ENCODE measurements around the gene UNC79.

Gene UNC79

DNA sequence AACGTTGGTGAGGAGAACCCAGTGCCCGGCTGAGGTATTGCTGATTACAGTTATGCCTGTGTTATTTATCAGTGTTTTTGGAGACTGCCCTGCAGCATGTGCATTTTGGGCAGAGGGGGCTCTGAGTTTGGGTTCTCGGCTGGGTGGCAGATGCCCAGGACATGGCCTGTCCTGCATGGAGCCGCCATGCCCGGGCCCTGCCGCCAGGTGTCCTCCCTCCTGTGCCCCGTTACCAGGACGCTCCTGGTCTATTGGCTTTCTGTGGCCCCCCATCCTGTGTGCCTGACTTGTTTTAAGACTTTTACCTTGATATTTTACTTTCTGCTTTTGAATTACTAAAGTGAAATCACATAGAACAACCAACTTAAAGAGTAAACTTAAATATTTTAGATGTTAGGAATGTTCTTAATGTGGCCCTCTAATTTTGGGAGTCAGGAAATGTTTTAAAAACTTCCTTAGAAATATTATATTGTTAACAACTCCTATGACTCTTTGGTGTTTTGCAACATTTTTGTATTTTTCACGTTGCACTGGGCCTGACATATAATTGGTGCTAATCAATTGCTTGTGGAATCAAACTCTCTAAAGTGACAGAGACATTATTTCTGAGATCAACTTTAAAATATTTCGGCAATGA lies 305.8 kb downstream of the UNC79 start (continued):
- TF ChIP-seq, protein P1, sequence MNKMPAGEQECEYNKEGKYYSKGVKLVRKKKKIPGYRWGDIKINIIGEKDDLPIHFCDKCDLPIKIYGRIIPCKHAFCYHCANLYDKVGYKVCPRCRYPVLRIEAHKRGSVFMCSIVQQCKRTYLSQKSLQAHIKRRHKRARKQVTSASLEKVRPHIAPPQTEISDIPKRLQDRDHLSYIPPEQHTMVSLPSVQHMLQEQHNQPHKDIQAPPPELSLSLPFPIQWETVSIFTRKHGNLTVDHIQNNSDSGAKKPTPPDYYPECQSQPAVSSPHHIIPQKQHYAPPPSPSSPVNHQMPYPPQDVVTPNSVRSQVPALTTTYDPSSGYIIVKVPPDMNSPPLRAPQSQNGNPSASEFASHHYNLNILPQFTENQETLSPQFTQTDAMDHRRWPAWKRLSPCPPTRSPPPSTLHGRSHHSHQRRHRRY (tag by site-specific recombination; IDR thresholded peaks at IDR 0.05) = no peak

DNA sequence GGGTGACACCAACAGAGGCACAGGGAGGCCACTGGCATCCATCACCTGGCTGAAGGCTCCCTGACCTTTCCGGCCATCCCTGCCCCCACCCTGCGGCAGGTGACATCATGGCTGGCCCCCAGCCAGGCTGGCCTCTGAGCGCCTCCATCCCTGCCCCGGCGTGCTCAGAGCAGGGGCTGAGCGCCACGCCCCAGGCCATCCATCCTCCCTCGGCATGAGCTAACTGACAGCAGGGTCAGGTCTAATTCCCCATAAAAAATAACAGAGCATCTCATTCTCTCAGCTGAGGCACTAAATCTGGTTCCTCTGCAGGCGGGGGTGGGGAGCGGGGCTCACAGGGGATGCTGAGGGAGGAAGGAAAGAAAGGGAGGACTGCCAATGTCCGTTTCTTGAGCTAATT lies 306.9 kb downstream of the UNC79 start:
- CTCF ChIA-PET = no interaction called here

DNA sequence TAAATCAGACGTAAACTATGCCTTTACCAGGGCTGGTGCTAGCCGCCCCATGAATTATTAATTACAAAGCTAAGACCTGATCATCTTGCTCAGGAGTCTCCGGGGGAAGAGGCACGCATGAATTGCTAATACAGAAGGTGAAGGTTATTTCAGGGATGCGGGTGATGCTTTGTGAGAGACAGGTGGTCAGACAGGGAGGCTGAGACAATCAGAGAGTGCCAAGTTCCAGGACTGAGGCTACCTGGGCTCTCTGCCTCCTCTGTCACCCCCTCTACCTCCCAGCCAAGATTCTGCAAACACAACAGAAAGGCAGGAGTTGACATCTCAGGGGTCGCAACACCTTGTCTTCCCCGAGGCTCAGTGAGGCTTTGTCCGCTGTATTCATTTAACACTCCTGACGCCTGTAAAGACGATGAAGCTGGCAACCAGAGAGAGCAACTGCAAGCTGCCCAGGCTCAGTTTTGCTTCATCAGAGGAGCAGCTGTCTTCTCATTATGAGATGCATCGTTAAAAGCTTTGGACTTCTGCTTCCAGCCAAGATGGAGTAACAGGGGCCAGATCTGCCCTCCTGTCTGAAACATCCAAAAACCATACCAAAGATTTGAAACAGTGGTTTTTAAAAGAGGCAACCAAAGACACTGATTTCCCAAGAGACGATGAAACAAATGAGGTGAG lies 311.0 kb downstream of the UNC79 start:
- H3K27ac ChIP-seq (ENCODE audit: extremely low read depth, low read depth, low read length) = no peak overlapping the region
- no peaks in the 10 kb centered on the region for H3K36me3 ChIP-seq (ENCODE audit: control insufficient read depth in 2 of 2, insufficient read depth in 1 of 2, low read length in 2 of 2)
- ChIA-PET POLR2A (no interaction called here), CTCF (no interaction called here)
- H3K9me3 ChIP-seq (ENCODE audit: control insufficient read depth, insufficient read depth, low read depth, low read length) = no peaks in the 10 kb centered on the region
- H3K4me3 ChIP-seq (ENCODE audit: low read depth, low read length) = no peak overlapping the region
- TF ChIP-seq ZNF529 (tag by site-specific recombination; IDR thresholded peaks at IDR 0.05; ENCODE audit: insufficient replicate concordance) = no peak
- no peak for TF ChIP-seq ZNF416 (tag by site-specific recombination; IDR thresholded peaks at IDR 0.05)
- no peak for TF ChIP-seq SP2 (tag by site-specific recombination; IDR thresholded peaks at IDR 0.05)
- no peak for TF ChIP-seq ZNF248 (tag by site-specific recombination; IDR thresholded peaks at IDR 0.05)
- no peaks in the 10 kb centered on the region for H3K4me1 ChIP-seq (ENCODE audit: control insufficient read depth, insufficient read depth, low read length)

More for the DNA sequence above, 306.9 kb downstream of the UNC79 start:
- TF ChIP-seq PRDM1 (tag by site-specific recombination; IDR thresholded peaks at IDR 0.05) = no peak
- TF ChIP-seq, protein P2, sequence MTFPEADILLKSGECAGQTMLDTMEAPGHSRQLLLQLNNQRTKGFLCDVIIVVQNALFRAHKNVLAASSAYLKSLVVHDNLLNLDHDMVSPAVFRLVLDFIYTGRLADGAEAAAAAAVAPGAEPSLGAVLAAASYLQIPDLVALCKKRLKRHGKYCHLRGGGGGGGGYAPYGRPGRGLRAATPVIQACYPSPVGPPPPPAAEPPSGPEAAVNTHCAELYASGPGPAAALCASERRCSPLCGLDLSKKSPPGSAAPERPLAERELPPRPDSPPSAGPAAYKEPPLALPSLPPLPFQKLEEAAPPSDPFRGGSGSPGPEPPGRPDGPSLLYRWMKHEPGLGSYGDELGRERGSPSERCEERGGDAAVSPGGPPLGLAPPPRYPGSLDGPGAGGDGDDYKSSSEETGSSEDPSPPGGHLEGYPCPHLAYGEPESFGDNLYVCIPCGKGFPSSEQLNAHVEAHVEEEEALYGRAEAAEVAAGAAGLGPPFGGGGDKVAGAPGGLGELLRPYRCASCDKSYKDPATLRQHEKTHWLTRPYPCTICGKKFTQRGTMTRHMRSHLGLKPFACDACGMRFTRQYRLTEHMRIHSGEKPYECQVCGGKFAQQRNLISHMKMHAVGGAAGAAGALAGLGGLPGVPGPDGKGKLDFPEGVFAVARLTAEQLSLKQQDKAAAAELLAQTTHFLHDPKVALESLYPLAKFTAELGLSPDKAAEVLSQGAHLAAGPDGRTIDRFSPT (tag by site-specific recombination; IDR thresholded peaks at IDR 0.05) = no peak
- TF ChIP-seq ZNF433 (tag by site-specific recombination; IDR thresholded peaks at IDR 0.05; ENCODE audit: low read depth) = no peak
- TF ChIP-seq ZNF366 (tag by site-specific recombination; conservative IDR thresholded peaks at IDR 0.05) = no peak
- Histone ChIP-seq H3K9me3 (ENCODE audit: control insufficient read depth, insufficient read depth, low read depth, low read length) (no peaks in the 10 kb centered on the region), H3K4me3 (ENCODE audit: low read depth, low read length) (no peak overlapping the region), H3K4me1 (ENCODE audit: control insufficient read depth, insufficient read depth, low read length) (no peaks in the 10 kb centered on the region), H3K36me3 (ENCODE audit: control insufficient read depth in 2 of 2, insufficient read depth in 1 of 2, low read length in 2 of 2) (no peaks in the 10 kb centered on the region), H3K27ac (ENCODE audit: extremely low read depth, low read depth, low read length) (no peak overlapping the region)
- POLR2A ChIA-PET = interaction anchor here (0.6 kb wide), 1 partner anchor 93 kb away, joined by 3 read pairs; no protein-coding TSS in a partner anchor

DNA sequence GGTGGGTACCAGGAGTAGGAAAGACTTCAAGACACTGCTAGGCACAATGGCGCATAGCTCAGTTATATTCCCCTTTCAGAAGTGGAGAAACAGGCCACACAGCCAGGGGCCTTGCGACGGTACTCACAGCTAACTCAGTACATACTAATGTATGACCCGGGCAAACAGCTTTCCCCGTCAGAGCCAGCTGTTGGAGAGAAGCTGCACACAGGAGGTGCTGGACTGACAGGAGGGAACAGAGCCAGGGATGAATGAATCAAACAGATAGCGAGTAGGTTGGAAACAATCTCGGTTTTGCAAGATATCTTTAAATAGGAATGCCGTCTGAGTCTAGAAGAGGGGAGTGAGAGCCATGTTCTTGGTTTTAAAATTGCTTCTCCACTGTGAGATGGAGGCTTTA lies 312.0 kb downstream of the UNC79 start:
- POLR2A ChIA-PET = no interaction called here
- TF ChIP-seq ZBTB48 (tag by site-specific recombination; IDR thresholded peaks at IDR 0.05) (no peak), ZNF830 (tag by site-specific recombination; IDR thresholded peaks at IDR 0.05; ENCODE audit: low read depth) (no peak), ZNF548 (tag by site-specific recombination; IDR thresholded peaks at IDR 0.05) (no peak), ZNF677 (tag by site-specific recombination; IDR thresholded peaks at IDR 0.05) (no peak), ZFP69B (tag by site-specific recombination; IDR thresholded peaks at IDR 0.05) (no peak), ZNF202 (tag by site-specific recombination; IDR thresholded peaks at IDR 0.05; ENCODE audit: borderline replicate concordance) (no peak)
- TF ChIP-seq, protein P3, sequence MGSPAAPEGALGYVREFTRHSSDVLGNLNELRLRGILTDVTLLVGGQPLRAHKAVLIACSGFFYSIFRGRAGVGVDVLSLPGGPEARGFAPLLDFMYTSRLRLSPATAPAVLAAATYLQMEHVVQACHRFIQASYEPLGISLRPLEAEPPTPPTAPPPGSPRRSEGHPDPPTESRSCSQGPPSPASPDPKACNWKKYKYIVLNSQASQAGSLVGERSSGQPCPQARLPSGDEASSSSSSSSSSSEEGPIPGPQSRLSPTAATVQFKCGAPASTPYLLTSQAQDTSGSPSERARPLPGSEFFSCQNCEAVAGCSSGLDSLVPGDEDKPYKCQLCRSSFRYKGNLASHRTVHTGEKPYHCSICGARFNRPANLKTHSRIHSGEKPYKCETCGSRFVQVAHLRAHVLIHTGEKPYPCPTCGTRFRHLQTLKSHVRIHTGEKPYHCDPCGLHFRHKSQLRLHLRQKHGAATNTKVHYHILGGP (tag by site-specific recombination; IDR thresholded peaks at IDR 0.05) = no peak

More for the DNA sequence above, 312.0 kb downstream of the UNC79 start:
- Histone ChIP-seq H3K27ac (ENCODE audit: extremely low read depth, low read depth, low read length) (no peak overlapping the region), H3K36me3 (ENCODE audit: control insufficient read depth in 2 of 2, insufficient read depth in 1 of 2, low read length in 2 of 2) (no peaks in the 10 kb centered on the region), H3K4me1 (ENCODE audit: control insufficient read depth, insufficient read depth, low read length) (no peaks in the 10 kb centered on the region), H3K9me3 (ENCODE audit: control insufficient read depth, insufficient read depth, low read depth, low read length) (no peaks in the 10 kb centered on the region), H3K4me3 (ENCODE audit: low read depth, low read length) (no peak overlapping the region)
- CTCF ChIA-PET = no interaction called here

Data from HEK293 (cell line).